WERI-Rb-1 (cell line): Measurements from ENCODE around the gene TOP1.

Source experiments
- DNase-seq: peaks from one replicate; pipeline ENCODE4 v3.0.0-alpha.2; 2020
- H3K27ac ChIP-seq: fragments of 250-450 bp; sonication (Bioruptor Pico); 2 replicates; pipeline ENCODE4 v1.5.1; 2020; ENCODE audit warnings: mild to moderate bottlenecking, moderate library complexity
- H3K27me3 ChIP-seq: fragments of 250-450 bp; sonication (Bioruptor Pico); 2 replicates; pipeline ENCODE4 v1.5.1; 2021; ENCODE audit warnings: mild to moderate bottlenecking, low read depth, moderate library complexity; ENCODE audit not compliant: insufficient read depth, severe bottlenecking
- H3K36me3 ChIP-seq: fragments of 250-450 bp; sonication (Bioruptor Pico); 2 replicates; pipeline ENCODE4 v1.5.1; 2020; ENCODE audit warnings: mild to moderate bottlenecking, moderate library complexity
- H3K4me3 ChIP-seq: 2 replicates; pipeline ENCODE4 v1.5.1; 2011; ENCODE audit warnings: low read depth, mild to moderate bottlenecking, control low read depth, low read length
- H3K9me3 ChIP-seq: fragments of 250-450 bp; sonication (Bioruptor Pico); 2 replicates; pipeline ENCODE4 v1.5.1; 2021; ENCODE audit warnings: mild to moderate bottlenecking, moderate library complexity; ENCODE audit not compliant: severe bottlenecking
- CTCF ChIP-seq: IDR thresholded peaks from 2 replicates; pipeline ENCODE4 v1.5.1; 2011; ENCODE audit warnings: low read depth, mild to moderate bottlenecking, control low read depth, inconsistent platforms, low read length

TOP1 gene

DNA sequence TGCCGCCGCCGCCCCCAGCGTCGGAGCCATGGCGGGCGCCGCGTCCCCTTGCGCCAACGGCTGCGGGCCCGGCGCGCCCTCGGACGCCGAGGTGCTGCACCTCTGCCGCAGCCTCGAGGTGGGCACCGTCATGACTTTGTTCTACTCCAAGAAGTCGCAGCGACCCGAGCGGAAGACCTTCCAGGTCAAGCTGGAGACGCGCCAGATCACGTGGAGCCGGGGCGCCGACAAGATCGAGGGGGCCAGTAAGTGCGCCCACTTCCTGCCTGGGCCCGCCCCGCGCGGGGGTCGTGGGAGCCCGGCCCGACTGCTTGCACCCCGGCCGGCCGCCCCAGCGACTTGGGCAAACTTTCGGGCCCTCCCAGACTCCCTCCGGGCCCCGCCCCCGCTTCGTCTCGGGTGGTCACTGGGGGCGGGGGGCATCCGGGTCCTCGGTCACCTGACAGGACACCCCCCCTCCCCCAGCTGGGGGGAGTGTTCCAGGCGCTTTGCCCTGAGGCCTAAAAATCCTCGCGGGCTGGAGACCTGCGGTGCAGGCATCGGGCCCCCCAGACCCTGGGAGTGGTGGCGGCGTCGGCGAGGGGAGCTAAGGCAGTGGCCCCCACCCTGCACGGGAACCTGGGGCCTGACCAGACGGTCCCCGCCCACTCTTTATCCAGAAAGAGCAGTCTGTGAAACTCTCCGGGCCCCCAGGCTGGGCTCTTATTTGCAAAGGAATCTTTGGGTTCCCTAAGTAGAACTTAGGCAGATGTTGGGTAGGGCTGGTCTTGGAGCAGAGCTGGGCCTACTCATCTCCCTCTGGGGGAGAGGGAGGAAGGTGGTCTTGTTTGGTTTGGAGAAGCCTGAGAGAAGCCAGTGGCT is 109.2 kb downstream of the TOP1 start:
- H3K4me3 ChIP-seq, result peak overlapping the region; percentile 69
- peaks cover 36% of the 10 kb centered on the region for H3K36me3 ChIP-seq
- H3K27me3 ChIP-seq, result no peaks in the 10 kb centered on the region
- TF ChIP-seq CTCF, result no peak
- peak; percentile 73 for DNase-seq
- no peaks in the 10 kb centered on the region for H3K9me3 ChIP-seq
- H3K27ac ChIP-seq, result peak overlapping the region; percentile 97

- H3K9me3 ChIP-seq, result no peaks in the 10 kb centered on the region
- no peak for DNase-seq
- H3K4me3 ChIP-seq, result peak overlapping the region; percentile 69
- peak overlapping the region; percentile 97 for H3K27ac ChIP-seq
- no peaks in the 10 kb centered on the region for H3K27me3 ChIP-seq
- peaks cover 41% of the 10 kb centered on the region for H3K36me3 ChIP-seq
- TF ChIP-seq CTCF, result no peak
These were observed 110.0 kb downstream of the TOP1 start for GRCh38 chr20:41138475-41139226.

GRCh38 chr20:41139227-41140093 is 110.8 kb downstream of the TOP1 start:
- Histone ChIP-seq H3K27ac (no peak overlapping the region), H3K4me3 (no peak overlapping the region), H3K9me3 (no peaks in the 10 kb centered on the region), H3K27me3 (no peaks in the 10 kb centered on the region), H3K36me3 (peaks cover 49% of the 10 kb centered on the region)
- no peak for TF ChIP-seq CTCF
- no peak for DNase-seq

- H3K27ac ChIP-seq, result no peak overlapping the region
- no peak for TF ChIP-seq CTCF
- no peak overlapping the region for H3K4me3 ChIP-seq
- no peak for DNase-seq
- H3K36me3 ChIP-seq, result peaks cover 57% of the 10 kb centered on the region
- no peaks in the 10 kb centered on the region for H3K27me3 ChIP-seq
- H3K9me3 ChIP-seq, result no peaks in the 10 kb centered on the region
These were observed 111.9 kb downstream of the TOP1 start for GRCh38 chr20:41140226-41141133.
